ENCODE measurements around the gene AATK. TPM values are rescaled to one million over a fixed set of nuclear protein-coding genes. Genes with fewer than 3 reads are reported as not detected.

AATK gene
- total and polyA plus RNA-seq, 2 donors (not counting 3 experiments of a cell fraction or from before 2014, with no cell fraction given): 0.69 to 1.00 TPM

DNA sequence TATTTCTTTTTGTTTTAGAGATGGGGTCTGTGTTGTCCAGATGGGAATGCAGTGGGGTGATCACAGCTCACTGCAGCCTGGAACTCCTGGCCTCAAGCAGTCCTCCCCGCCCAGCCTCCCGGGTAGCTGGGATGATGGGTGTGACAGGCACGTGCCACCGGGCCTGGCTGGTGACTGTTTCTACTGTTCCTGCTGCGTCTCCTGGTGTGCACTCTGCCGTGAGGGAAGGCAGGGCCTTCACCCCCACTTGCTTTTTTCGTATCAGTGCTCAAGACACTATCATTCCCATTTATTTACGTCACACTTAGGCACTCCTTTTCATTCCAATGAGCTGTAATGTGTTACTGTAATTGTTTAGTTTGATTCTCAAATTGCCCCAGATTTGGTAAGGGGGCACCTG, 26.0 kb downstream of the AATK start:
- Histone ChIP-seq H3K4me2 (ENCODE audit: insufficient read depth, low read length) (no peak overlapping the region), H3K9ac (replicated peaks; ENCODE audit: extremely low read depth, insufficient read depth, low read length) (no peak overlapping the region), H3K36me3 (ENCODE audit: control insufficient read depth in 2 of 2, extremely low read depth in 1 of 2, insufficient read depth in 2 of 2, low read length in 2 of 2) (no peaks in the 10 kb centered on the region), H4K20me1 (replicated peaks; ENCODE audit: control insufficient read depth, extremely low read depth, insufficient read depth, low read length) (no peaks in the 10 kb centered on the region), H3K79me2 (ENCODE audit: control insufficient read depth, insufficient read depth, low read length) (no peaks in the 10 kb centered on the region), H3K27me3 (ENCODE audit: control insufficient read depth in 2 of 2, insufficient read depth in 2 of 2, low read length in 2 of 2) (no peaks in the 10 kb centered on the region), H3K27ac (ENCODE audit: insufficient read depth, low read depth, low read length) (no peak overlapping the region), H2AFZ (ENCODE audit: low read depth, low read length) (no peak overlapping the region), H3K9me3 (replicated peaks; ENCODE audit: control insufficient read depth, insufficient read depth, low read length) (no peaks in the 10 kb centered on the region), H3K9me1 (replicated peaks; ENCODE audit: control insufficient read depth, extremely low read depth, insufficient read depth, low read length) (no peaks in the 10 kb centered on the region), H3K4me3 (replicated peaks in 1 of 3; ENCODE audit: insufficient read depth in 1 of 3, low read depth in 1 of 3, low read length in 3 of 3) (no peak overlapping the region), H3K4me1 (ENCODE audit: control insufficient read depth, extremely low read depth, insufficient read depth, low read length) (no peaks in the 10 kb centered on the region)
- dilution Hi-C loops (cut with MboI; ENCODE audit: extremely low pct_ligation_motif_present, low sequenced_read_pairs) (no loop called here), intact Hi-C loops (cut with micrococcal nuclease) (no loop called here)
- DNase-seq (ENCODE audit: low read depth, low spot score) (no peak), FAIRE-seq (no peak)
- BruUV-seq (replicated peaks): no TSS peak
- POLR2A ChIA-PET: no interaction called here
- TF ChIP-seq FOS (IDR thresholded peaks at IDR 0.05; ENCODE audit: borderline replicate concordance, insufficient read depth, low read length) (no peak), CTCF (IDR thresholded peaks at IDR 0.05; ENCODE audit: extremely low read depth in 1 of 2, insufficient read depth in 1 of 2, low read depth in 1 of 2, low read length in 2 of 2) (no peak), EZH2 (IDR thresholded peaks at IDR 0.05; ENCODE audit: borderline replicate concordance, low read depth, low read length, severe bottlenecking) (no peak), MYC (IDR thresholded peaks at IDR 0.05; ENCODE audit: low read depth, low read length) (no peak)
- CTCF ChIA-PET: interaction anchor here (0.6 to 7.0 kb wide), 4 partner anchors 12 to 472 kb away, joined by 3 to 91 read pairs (median 22); no protein-coding TSS in a partner anchor

DNA sequence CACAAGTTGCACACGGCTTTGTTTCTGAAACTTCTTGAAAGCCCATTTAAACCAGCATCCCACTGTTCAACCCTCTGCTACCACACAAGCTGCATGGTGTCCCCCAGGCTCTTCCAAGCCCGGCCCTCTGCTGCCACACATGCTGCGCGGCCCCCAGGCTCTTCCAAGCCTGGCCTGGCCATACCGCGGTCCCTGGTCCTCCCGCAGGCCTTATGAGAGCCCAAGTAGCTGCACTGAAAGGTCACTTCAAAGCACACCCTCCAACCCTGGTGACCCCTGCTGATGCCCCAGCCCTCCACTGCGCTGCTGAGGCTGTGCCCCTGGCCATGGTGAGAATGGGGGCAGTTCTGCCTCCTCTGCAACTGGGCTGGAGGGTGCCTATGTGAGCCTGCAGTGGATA, 26.6 kb downstream of the AATK start:
- no peak for FAIRE-seq
- intact Hi-C loops (cut with micrococcal nuclease): no loop called here

More for the DNA sequence above, 26.6 kb downstream of the AATK start:
- Histone ChIP-seq H3K4me2 (ENCODE audit: insufficient read depth, low read length) (no peak overlapping the region), H3K9me3 (replicated peaks; ENCODE audit: control insufficient read depth, insufficient read depth, low read length) (no peaks in the 10 kb centered on the region), H2AFZ (ENCODE audit: low read depth, low read length) (no peak overlapping the region), H4K20me1 (replicated peaks; ENCODE audit: control insufficient read depth, extremely low read depth, insufficient read depth, low read length) (no peaks in the 10 kb centered on the region), H3K27ac (ENCODE audit: insufficient read depth, low read depth, low read length) (no peak overlapping the region), H3K79me2 (ENCODE audit: control insufficient read depth, insufficient read depth, low read length) (no peaks in the 10 kb centered on the region), H3K27me3 (ENCODE audit: control insufficient read depth in 2 of 2, insufficient read depth in 2 of 2, low read length in 2 of 2) (no peaks in the 10 kb centered on the region), H3K9me1 (replicated peaks; ENCODE audit: control insufficient read depth, extremely low read depth, insufficient read depth, low read length) (no peaks in the 10 kb centered on the region), H3K36me3 (ENCODE audit: control insufficient read depth in 2 of 2, extremely low read depth in 1 of 2, insufficient read depth in 2 of 2, low read length in 2 of 2) (no peaks in the 10 kb centered on the region), H3K4me1 (ENCODE audit: control insufficient read depth, extremely low read depth, insufficient read depth, low read length) (no peaks in the 10 kb centered on the region), H3K4me3 (replicated peaks in 1 of 3; ENCODE audit: insufficient read depth in 1 of 3, low read depth in 1 of 3, low read length in 3 of 3) (no peak overlapping the region), H3K9ac (replicated peaks; ENCODE audit: extremely low read depth, insufficient read depth, low read length) (no peak overlapping the region)
- CTCF ChIA-PET: interaction anchor here (0.6 to 5.9 kb wide), 2 partner anchors 49 to 473 kb away, joined by 4 to 40 read pairs; no protein-coding TSS in a partner anchor
- DNase-seq (ENCODE audit: low read depth, low spot score): no peak
- dilution Hi-C loops (cut with MboI; ENCODE audit: extremely low pct_ligation_motif_present, low sequenced_read_pairs): no loop called here
- no TSS peak for BruUV-seq (replicated peaks)
- TF ChIP-seq CTCF (IDR thresholded peaks at IDR 0.05; ENCODE audit: extremely low read depth in 1 of 2, insufficient read depth in 1 of 2, low read depth in 1 of 2, low read length in 2 of 2) (no peak), JUN (IDR thresholded peaks at IDR 0.05; ENCODE audit: borderline replicate concordance, insufficient read depth, insufficient read length, low read depth) (no peak), EZH2 (IDR thresholded peaks at IDR 0.05; ENCODE audit: borderline replicate concordance, low read depth, low read length, severe bottlenecking) (no peak), GATA2 (IDR thresholded peaks at IDR 0.05; ENCODE audit: insufficient read depth, insufficient read length, low read depth, low read length) (no peak), POLR2AphosphoS5 (IDR thresholded peaks at IDR 0.05; ENCODE audit: insufficient read depth, low read depth, low read length) (no peak), MYC (IDR thresholded peaks at IDR 0.05; ENCODE audit: low read depth, low read length) (no peak), FOS (IDR thresholded peaks at IDR 0.05; ENCODE audit: borderline replicate concordance, insufficient read depth, low read length) (no peak), POLR2A (IDR thresholded peaks at IDR 0.05; ENCODE audit: low read depth, low read length) (no peak)
- TF ChIP-seq, protein P1, sequence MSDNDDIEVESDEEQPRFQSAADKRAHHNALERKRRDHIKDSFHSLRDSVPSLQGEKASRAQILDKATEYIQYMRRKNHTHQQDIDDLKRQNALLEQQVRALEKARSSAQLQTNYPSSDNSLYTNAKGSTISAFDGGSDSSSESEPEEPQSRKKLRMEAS (IDR thresholded peaks at IDR 0.05; ENCODE audit: insufficient read depth, insufficient read length): no peak
- POLR2A ChIA-PET: no interaction called here

Data from endothelial cell of umbilical vein (primary cell).